22Rv1 (cell line): ENCODE data around the gene C1QTNF1.

ENCODE experiments used
- CTCF ChIP-seq: fragments of 450-650 bp; IDR thresholded peaks from 2 replicates; pipeline ENCODE4 v1.5.1; 2017; ENCODE audit warnings: mild to moderate bottlenecking
- ZFX ChIP-seq: fragments of 450-650 bp; IDR thresholded peaks from 2 replicates; pipeline ENCODE4 v1.6.1; 2017; ENCODE audit warnings: antibody characterized with exemption, borderline replicate concordance

GRCh38 chr17:78993981-78994671 is 29.8 kb upstream of the C1QTNF1 start:
- no peak for TF ChIP-seq CTCF
- no peak for TF ChIP-seq ZFX
